Activated naive CD4-positive, alpha-beta T cell treated with anti-CD3 and anti-CD28 coated beads, Interleukin-2, amount 10 ng/mL, durations not matched to agents 7 days and 5 days (primary cell): ENCODE results near the gene KIN.
A peak's percentile ranks its signal among the peaks of the same experiment; 100 is the strongest.
"Not testable (repeated sequence)": the region's sequence is repeated elsewhere in the genome, so short reads cannot be mapped to it uniquely, and the experiment has no call there.

ENCODE experiments used
- CTCF ChIA-PET: fragments of 350-600 bp; sonication (Branson Sonifier 250); formaldehyde crosslinking; loops from one replicate; lab custom pipeline; 2021; ENCODE audit warnings: antibody characterized with exemption; lab: Charles Lee
- DNase-seq: peaks from one replicate; pipeline ENCODE4 v3.0.0-alpha.2; 2020
- H3K27ac Mint-ChIP-seq: one replicate; pipeline ENCODE4 v1.8.0; 2021; ENCODE audit warnings: mild to moderate bottlenecking, moderate library complexity, mixed read lengths
- H3K27me3 Mint-ChIP-seq: one replicate; pipeline ENCODE4 v1.8.0; 2021; ENCODE audit warnings: mild to moderate bottlenecking, mixed read lengths
- H3K36me3 Mint-ChIP-seq: one replicate; pipeline ENCODE4 v1.8.0; 2021; ENCODE audit warnings: mixed read lengths
- H3K4me1 Mint-ChIP-seq: one replicate; pipeline ENCODE4 v1.8.0; 2021; ENCODE audit warnings: mixed read lengths
- H3K4me3 Mint-ChIP-seq: one replicate; pipeline ENCODE4 v1.8.0; 2021; ENCODE audit warnings: mild to moderate bottlenecking, moderate library complexity, mixed read lengths
- H3K9me3 Mint-ChIP-seq: one replicate; pipeline ENCODE4 v1.8.0; 2021; ENCODE audit warnings: mixed read lengths

KIN gene

DNA sequence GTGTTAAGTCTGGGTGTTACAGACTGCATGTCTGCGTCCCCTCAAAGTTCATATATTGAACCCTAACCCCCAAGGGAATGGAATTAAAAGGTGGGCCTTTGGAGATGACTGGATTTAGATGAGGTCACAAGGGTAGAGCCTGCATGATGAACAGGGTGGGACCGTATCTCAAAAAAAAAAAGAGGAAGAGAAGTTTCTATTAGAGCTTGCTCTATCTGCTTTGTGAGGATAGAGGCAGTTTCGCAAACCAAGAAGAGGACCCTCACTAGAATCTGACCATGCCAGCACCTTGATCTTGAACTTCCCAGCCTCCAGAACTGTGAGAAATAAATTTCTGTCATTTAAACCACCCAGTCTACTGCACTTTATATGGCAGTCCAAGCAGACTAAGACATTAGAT lies 1.4 kb downstream of the KIN start:
- no peak for DNase-seq
- Mint-ChIP-seq H3K4me1 (peaks cover 40% of the 10 kb centered on the region), H3K27me3 (no peaks in the 10 kb centered on the region), H3K4me3 (no peak overlapping the region), H3K36me3 (peaks cover 14% of the 10 kb centered on the region), H3K9me3 (no peaks in the 10 kb centered on the region), H3K27ac (no peak overlapping the region)
- CTCF ChIA-PET: no interaction called here

- DNase-seq, H3K4me3 Mint-ChIP-seq: not testable (repeated sequence)
These were observed 5.6 kb downstream of the KIN start for GRCh38 chr10:7782194-7782593.

GRCh38 chr10:7776777-7777176 lies 11.0 kb downstream of the KIN start:
- CTCF ChIA-PET: interaction anchor here (0.6 kb wide), 1 partner anchor 19 kb away, joined by 3 read pairs; no protein-coding TSS in a partner anchor
- peaks cover 39% of the 10 kb centered on the region for H3K36me3 Mint-ChIP-seq
- no peaks in the 10 kb centered on the region for H3K9me3 Mint-ChIP-seq
- no peaks in the 10 kb centered on the region for H3K27me3 Mint-ChIP-seq
- no peak for DNase-seq
- no peak overlapping the region for H3K27ac Mint-ChIP-seq
- H3K4me3 Mint-ChIP-seq: no peak overlapping the region
- H3K4me1 Mint-ChIP-seq: no peaks in the 10 kb centered on the region

More at GRCh38 chr10:7782194-7782593, 5.6 kb downstream of the KIN start:
- H3K27me3 Mint-ChIP-seq, H3K9me3 Mint-ChIP-seq, CTCF ChIA-PET, H3K27ac Mint-ChIP-seq: not testable (repeated sequence)
- Mint-ChIP-seq H3K4me1 (peaks cover 13% of the 10 kb centered on the region), H3K36me3 (peaks cover 28% of the 10 kb centered on the region)

DNA sequence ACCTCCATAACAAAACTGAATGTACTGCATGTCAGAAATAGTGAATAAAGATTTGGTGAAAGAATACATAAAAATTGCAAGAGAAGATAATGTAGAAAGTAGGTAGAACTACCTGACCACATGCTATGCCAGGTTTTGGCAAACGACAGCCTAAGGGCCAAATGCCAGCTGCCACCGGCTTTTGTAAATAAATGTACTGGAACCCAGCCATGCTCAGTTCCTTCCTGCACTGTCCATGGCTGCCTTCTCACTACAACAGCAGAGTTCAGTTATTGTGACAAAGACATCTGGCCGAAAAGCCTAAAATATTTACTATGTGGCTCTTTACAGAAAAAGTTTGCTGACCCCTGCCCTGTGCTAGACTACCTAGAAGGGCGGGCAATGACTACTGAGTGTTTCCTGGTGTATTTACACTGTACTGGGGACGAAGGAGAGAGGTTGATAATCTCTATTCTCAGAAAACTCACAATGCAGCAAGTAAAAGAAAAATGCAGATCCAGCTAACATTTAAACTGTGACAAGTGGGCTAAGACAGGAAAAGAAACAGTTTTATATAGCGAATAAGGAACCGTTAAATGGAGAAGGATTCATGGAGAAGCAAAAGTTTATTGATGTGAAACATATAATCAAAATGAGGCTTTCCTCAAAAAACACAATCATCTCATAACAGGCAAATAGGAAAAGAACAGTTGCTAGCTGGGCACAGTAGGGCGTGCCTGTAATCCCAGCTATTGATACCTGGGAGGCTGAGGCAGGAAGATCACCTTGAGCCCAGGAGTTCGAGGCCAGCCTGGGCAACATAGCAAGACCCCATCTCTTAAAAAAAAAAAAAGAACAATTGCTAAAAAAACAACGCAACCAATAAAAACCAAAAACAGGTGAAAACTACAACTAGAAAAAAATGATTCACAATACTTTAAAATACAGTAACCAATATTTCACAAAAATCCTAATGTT lies 13.7 kb downstream of the KIN start:
- CTCF ChIA-PET: no interaction called here
- H3K9me3 Mint-ChIP-seq: no peaks in the 10 kb centered on the region
- H3K36me3 Mint-ChIP-seq: peaks cover 37% of the 10 kb centered on the region
- H3K4me3 Mint-ChIP-seq: no peak overlapping the region
- no peaks in the 10 kb centered on the region for H3K4me1 Mint-ChIP-seq
- H3K27me3 Mint-ChIP-seq: no peaks in the 10 kb centered on the region
- DNase-seq: no peak
- no peak overlapping the region for H3K27ac Mint-ChIP-seq

GRCh38 chr10:7768417-7768816 lies 19.4 kb downstream of the KIN start:
- no peaks in the 10 kb centered on the region for H3K4me1 Mint-ChIP-seq
- no peak overlapping the region for H3K27ac Mint-ChIP-seq
- peaks cover 43% of the 10 kb centered on the region for H3K36me3 Mint-ChIP-seq
- no peak overlapping the region for H3K4me3 Mint-ChIP-seq
- H3K27me3 Mint-ChIP-seq: no peaks in the 10 kb centered on the region
- H3K9me3 Mint-ChIP-seq: no peaks in the 10 kb centered on the region
- no peak for DNase-seq
- CTCF ChIA-PET: no interaction called here

DNA sequence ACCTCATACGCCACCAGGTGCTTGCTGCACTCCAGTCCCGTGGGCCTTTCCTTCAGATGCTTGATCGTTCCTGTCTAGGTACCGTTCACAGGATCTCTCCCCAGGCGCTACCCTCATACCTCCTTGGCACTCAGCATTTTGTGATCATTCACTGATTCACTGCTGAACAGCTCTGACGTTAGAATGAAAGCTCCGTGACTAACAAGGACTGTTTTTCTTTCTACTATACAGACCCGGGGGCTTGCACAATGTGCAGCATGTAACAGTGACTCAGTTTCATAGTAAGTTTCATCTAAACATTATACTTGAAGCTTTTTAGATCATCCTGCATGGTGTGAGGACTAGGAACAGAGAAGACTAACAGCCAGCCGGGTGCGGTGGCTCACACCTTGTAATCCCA lies 20.6 kb downstream of the KIN start:
- Mint-ChIP-seq H3K9me3 (no peaks in the 10 kb centered on the region), H3K27me3 (no peaks in the 10 kb centered on the region), H3K36me3 (peaks cover 48% of the 10 kb centered on the region), H3K27ac (no peak overlapping the region), H3K4me3 (no peak overlapping the region), H3K4me1 (no peaks in the 10 kb centered on the region)
- CTCF ChIA-PET: no interaction called here
- DNase-seq: no peak

- CTCF ChIA-PET: no interaction called here
- Mint-ChIP-seq H3K4me1 (no peaks in the 10 kb centered on the region), H3K9me3 (no peaks in the 10 kb centered on the region), H3K27ac (no peak overlapping the region), H3K27me3 (no peaks in the 10 kb centered on the region), H3K36me3 (peaks cover 51% of the 10 kb centered on the region), H3K4me3 (no peak overlapping the region)
- DNase-seq: no peak
These were observed 21.6 kb downstream of the KIN start for GRCh38 chr10:7766241-7766640.

GRCh38 chr10:7763929-7764328 lies 23.9 kb downstream of the KIN start:
- peaks cover 50% of the 10 kb centered on the region for H3K36me3 Mint-ChIP-seq
- CTCF ChIA-PET: no interaction called here
- no peak overlapping the region for H3K27ac Mint-ChIP-seq
- no peaks in the 10 kb centered on the region for H3K27me3 Mint-ChIP-seq
- H3K4me1 Mint-ChIP-seq: no peaks in the 10 kb centered on the region
- H3K4me3 Mint-ChIP-seq: no peak overlapping the region
- no peaks in the 10 kb centered on the region for H3K9me3 Mint-ChIP-seq
- DNase-seq: no peak

GRCh38 chr10:7756360-7756992 lies 31.3 kb downstream of the KIN start:
- CTCF ChIA-PET: interaction anchor here (0.6 to 1.1 kb wide), 3 partner anchors 19 to 1454 kb away, joined by 3 read pairs; no protein-coding TSS in a partner anchor
- H3K27me3 Mint-ChIP-seq: no peaks in the 10 kb centered on the region
- H3K4me3 Mint-ChIP-seq: no peak overlapping the region
- H3K9me3 Mint-ChIP-seq: no peaks in the 10 kb centered on the region
- peak; percentile 42 for DNase-seq
- no peaks in the 10 kb centered on the region for H3K4me1 Mint-ChIP-seq
- H3K36me3 Mint-ChIP-seq: peaks cover 49% of the 10 kb centered on the region
- no peak overlapping the region for H3K27ac Mint-ChIP-seq

- CTCF ChIA-PET: interaction anchor here (0.6 kb wide), 1 partner anchor 1178 kb away, joined by 3 read pairs; no protein-coding TSS in a partner anchor
- no peak overlapping the region for H3K27ac Mint-ChIP-seq
- no peak for DNase-seq
- H3K4me3 Mint-ChIP-seq: no peak overlapping the region
- H3K36me3 Mint-ChIP-seq: peaks cover 47% of the 10 kb centered on the region
- no peaks in the 10 kb centered on the region for H3K4me1 Mint-ChIP-seq
- no peaks in the 10 kb centered on the region for H3K27me3 Mint-ChIP-seq
- H3K9me3 Mint-ChIP-seq: no peaks in the 10 kb centered on the region
These were observed 32.7 kb downstream of the KIN start for GRCh38 chr10:7755103-7755502.

- Mint-ChIP-seq H3K4me3 (no peak overlapping the region), H3K36me3 (peaks cover 38% of the 10 kb centered on the region), H3K9me3 (no peaks in the 10 kb centered on the region), H3K4me1 (no peaks in the 10 kb centered on the region), H3K27ac (no peak overlapping the region), H3K27me3 (no peaks in the 10 kb centered on the region)
- CTCF ChIA-PET: no interaction called here
- no peak for DNase-seq
These were observed 35.5 kb downstream of the KIN start for GRCh38 chr10:7752251-7752650.

- CTCF ChIA-PET: no interaction called here
- no peak for DNase-seq
- H3K9me3 Mint-ChIP-seq: no peaks in the 10 kb centered on the region
- peaks cover 32% of the 10 kb centered on the region for H3K36me3 Mint-ChIP-seq
- no peaks in the 10 kb centered on the region for H3K27me3 Mint-ChIP-seq
- no peak overlapping the region for H3K4me3 Mint-ChIP-seq
- H3K4me1 Mint-ChIP-seq: no peaks in the 10 kb centered on the region
- peak overlapping the region; percentile 19 for H3K27ac Mint-ChIP-seq
These were observed 37.6 kb downstream of the KIN start for GRCh38 chr10:7750222-7750621.

GRCh38 chr10:7748637-7749036 lies 39.2 kb downstream of the KIN start:
- H3K27ac Mint-ChIP-seq, H3K27me3 Mint-ChIP-seq, CTCF ChIA-PET, H3K9me3 Mint-ChIP-seq, H3K4me1 Mint-ChIP-seq, DNase-seq, H3K4me3 Mint-ChIP-seq: not testable (repeated sequence)
- peaks cover 22% of the 10 kb centered on the region for H3K36me3 Mint-ChIP-seq

- no peak overlapping the region for H3K27ac Mint-ChIP-seq
- H3K4me3 Mint-ChIP-seq: no peak overlapping the region
- H3K36me3 Mint-ChIP-seq: no peaks in the 10 kb centered on the region
- CTCF ChIA-PET: no interaction called here
- H3K4me1 Mint-ChIP-seq: no peaks in the 10 kb centered on the region
- DNase-seq: no peak
- H3K27me3 Mint-ChIP-seq: peaks cover 5% of the 10 kb centered on the region
- no peaks in the 10 kb centered on the region for H3K9me3 Mint-ChIP-seq
These were observed 43.5 kb downstream of the KIN start for GRCh38 chr10:7744307-7744706.
